ENCODE measurements around the gene CLPX. TPM values are rescaled to one million over a fixed set of nuclear protein-coding genes. Genes with fewer than 3 reads are reported as not detected.

CLPX gene
- total RNA-seq, 4 donors from 2014 or later, result 42.2 to 61.9 (median 53.5) TPM

DNA sequence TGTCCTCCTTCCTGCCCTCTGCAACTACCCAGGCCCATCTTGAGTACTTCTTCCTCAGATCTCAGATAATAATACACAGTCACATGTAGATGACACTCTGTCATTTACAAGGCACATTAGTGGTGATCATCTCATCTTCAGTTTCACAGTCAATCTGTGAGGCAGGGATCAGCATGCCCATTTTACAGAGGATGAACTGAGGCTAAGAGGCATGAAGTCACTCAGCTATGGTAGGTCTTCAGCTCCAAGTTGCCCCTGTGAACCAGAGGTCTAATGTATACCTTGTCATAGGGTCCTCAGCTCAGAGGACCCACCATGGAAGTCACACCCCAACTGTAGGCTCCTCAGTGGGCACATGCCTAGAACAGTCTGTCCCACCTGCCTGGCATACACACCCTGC lies 30.4 kb upstream of the CLPX start:
- Histone ChIP-seq H3K27me3 (no peaks in the 10 kb centered on the region), H3K9me3 (no peaks in the 10 kb centered on the region), H3K27ac (no peak overlapping the region), H3K4me1 (no peaks in the 10 kb centered on the region), H3K4me3 (no peak overlapping the region), H3K36me3 (no peaks in the 10 kb centered on the region)
- TF ChIP-seq CTCF (IDR thresholded peaks at IDR 0.05) (no peak), POLR2A (IDR thresholded peaks at IDR 0.05) (no peak)
- DNase-seq, result no peak

GRCh38 chr15:65214010-65214409 lies 28.9 kb upstream of the CLPX start:
- no peak for DNase-seq
- Histone ChIP-seq H3K9me3 (no peaks in the 10 kb centered on the region), H3K4me3 (no peak overlapping the region), H3K27ac (no peak overlapping the region), H3K4me1 (no peaks in the 10 kb centered on the region), H3K36me3 (no peaks in the 10 kb centered on the region), H3K27me3 (no peaks in the 10 kb centered on the region)
- TF ChIP-seq POLR2A (IDR thresholded peaks at IDR 0.05) (no peak), CTCF (IDR thresholded peaks at IDR 0.05) (no peak)

DNA sequence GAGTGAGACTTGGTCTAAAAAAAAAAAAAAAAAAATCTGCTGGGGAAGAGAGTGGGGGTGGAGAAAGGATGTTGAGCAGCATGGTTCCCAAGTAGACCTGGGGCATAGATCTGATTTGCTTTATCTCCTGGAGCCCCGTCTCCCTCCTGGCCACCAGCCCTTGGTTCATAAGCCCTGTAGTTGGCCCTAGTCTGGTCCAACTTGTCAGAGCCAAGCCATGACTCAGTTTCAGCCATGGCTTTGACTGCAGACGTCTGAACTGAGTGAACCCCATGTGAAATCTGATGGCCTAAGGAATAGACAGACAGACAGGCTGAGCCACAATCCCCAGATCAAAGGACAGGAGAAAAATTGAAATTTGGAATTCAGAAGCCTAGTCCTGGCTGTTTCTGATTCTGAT lies 28.1 kb upstream of the CLPX start:
- no peak for DNase-seq
- no peaks in the 10 kb centered on the region for H3K9me3 ChIP-seq
- H3K4me1 ChIP-seq, result no peaks in the 10 kb centered on the region
- no peaks in the 10 kb centered on the region for H3K36me3 ChIP-seq
- no peak overlapping the region for H3K4me3 ChIP-seq
- no peak overlapping the region for H3K27ac ChIP-seq
- no peaks in the 10 kb centered on the region for H3K27me3 ChIP-seq
- no peak for TF ChIP-seq CTCF (IDR thresholded peaks at IDR 0.05)

DNA sequence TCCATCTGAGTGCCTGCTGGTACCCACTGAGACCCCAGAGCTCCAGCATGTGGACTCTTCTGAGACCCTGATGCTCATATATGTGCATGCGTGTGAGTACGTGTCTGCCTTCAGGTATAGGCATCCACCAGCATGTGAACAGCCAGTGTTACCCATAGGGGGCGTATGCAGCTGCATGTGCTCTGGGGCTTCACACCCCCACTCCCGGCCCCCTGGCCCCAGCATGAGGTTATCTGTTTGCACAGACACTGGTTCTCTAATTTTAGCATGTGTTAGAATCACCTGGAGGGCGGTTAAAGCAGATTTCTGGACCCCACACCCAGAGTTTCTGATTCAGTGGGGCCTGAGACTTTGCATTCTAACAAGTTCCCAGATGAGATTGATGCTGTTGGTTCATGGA lies 27.0 kb upstream of the CLPX start:
- Histone ChIP-seq H3K4me3 (no peak overlapping the region), H3K36me3 (no peaks in the 10 kb centered on the region), H3K27me3 (no peaks in the 10 kb centered on the region), H3K27ac (peak overlapping the region in 1 of 4 donors; percentile 5), H3K9me3 (no peaks in the 10 kb centered on the region), H3K4me1 (no peaks in the 10 kb centered on the region)
- TF ChIP-seq CTCF (IDR thresholded peaks at IDR 0.05), result peak in 4 of 6 experiments; percentile 9 to 25 (median 18)
- no peak for TF ChIP-seq POLR2A (IDR thresholded peaks at IDR 0.05)
- DNase-seq, result peak in 1 of 3 donors; percentile 22

- no peaks in the 10 kb centered on the region for H3K27me3 ChIP-seq
- TF ChIP-seq POLR2A (IDR thresholded peaks at IDR 0.05) (no peak), CTCF (IDR thresholded peaks at IDR 0.05) (no peak)
- H3K4me3 ChIP-seq, result no peak overlapping the region
- DNase-seq, result peak in 1 of 3 donors; percentile 48
- no peaks in the 10 kb centered on the region for H3K36me3 ChIP-seq
- H3K4me1 ChIP-seq, result no peaks in the 10 kb centered on the region
- H3K27ac ChIP-seq, result peak overlapping the region in 2 of 4 donors; percentile 1 to 5
- no peaks in the 10 kb centered on the region for H3K9me3 ChIP-seq
Observed at GRCh38 chr15:65211482-65211982, 26.4 kb upstream of the CLPX start.
